Pancreas (tissue), 10 donors: Measurements from ENCODE around the gene COA1. TPM values are rescaled to one million over a fixed set of nuclear protein-coding genes. Genes with fewer than 3 reads are reported as not detected.

ENCODE experiments used
- ATAC-seq, 4 donors: fragments of 200-7000 bp; cut with Tn5 transposase; one replicate each; pipeline versions ENCODE4 v1.8.0 to v1.9.1; 2020; ENCODE audit warnings: mild to moderate bottlenecking in 4 of 4, moderate library complexity in 4 of 4
- DNase-seq, 6 donors: peaks; one replicate each; pipeline ENCODE4 v3.0.0-alpha.2; 2020
- FAIRE-seq: peaks from 2 replicates; lab custom pipeline; 2012; peaks lifted over from hg19 to GRCh38; lab: Jason Lieb, UNC
- H3K27ac ChIP-seq, 4 donors: fragments of 200-600 bp; sonication (generic); 1 replicate in 3 of 4; 2 replicates in 1 of 4; pipeline versions ENCODE4 v1.5.0 to v1.8.0; 2020
- H3K27me3 ChIP-seq, 4 donors: fragments of 200-600 bp; one replicate each; pipeline ENCODE4 v1.8.0; 2021
- H3K36me3 ChIP-seq, 3 donors: fragments of 200-600 bp; sonication (generic) in 1 of 3; one replicate each; pipeline versions ENCODE4 v1.5.0 to v1.8.0; 2020 to 2021
- H3K4me1 ChIP-seq, 3 donors: fragments of 200-600 bp; one replicate each; pipeline ENCODE4 v1.8.0; 2021
- H3K4me3 ChIP-seq, 4 donors: fragments of 200-600 bp; sonication (generic) in 2 of 4; one replicate each; pipeline versions ENCODE4 v1.5.0 to v1.8.0; 2020 to 2021
- H3K9me3 ChIP-seq, 4 donors: fragments of 200-600 bp; one replicate each; pipeline ENCODE4 v1.8.0; 2021
- WGBS, 2 donors: extraction: QIAGEN DNeasy Blood & Tissue Kit; methylation state at CpG; one replicate each; pipeline ENCODE4 v1.1.7; 2013; 5-methylcytosine and 5-hydroxymethylcytosine counted together
- intact Hi-C, 3 donors: fragments of 100-400 bp; cut with DNase I; formaldehyde crosslinking; loops; one replicate each; pipeline versions ENCODE4 v1.11.1 to v1.14.2; 2022
- polyA plus RNA-seq, 2 donors: library from polyadenylated mRNA; stranded (reverse); fragments of 200-250 nt; gene quantifications; one replicate each; pipeline ENCODE4 v1.2.3, GENCODE V29; 2013
- total RNA-seq, 6 donors: library from RNA; stranded (reverse); fragmentation: NEBNext Ultra II Directional in 4 of 6; extraction: Animal tissue kit (Norgen Biotek cat#: 25700) in 4 of 6; gene quantifications; one replicate each; pipeline versions ENCODE4 v1.2.1 to v1.2.4, GENCODE V29; 2021 to 2023
- TF ChIP-seq, protein P1 (sequence below), 4 donors: fragments of 200-600 bp; sonication (generic) in 3 of 4; IDR thresholded peaks; one replicate each; pipeline versions ENCODE4 v1.5.0 to v1.8.0; 2021; ENCODE audit warnings: antibody characterized with exemption in 4 of 4
- donor health status: healthy with polysubstance abuse.
- donor health status: DM: no; HTN: no; CAD: no; lungs with moderate emphysema.
- donor health status: DM: no; HTN: no; CAD: no.
- donor health status: control.
- donor health status: control.
- donor health status: Bipolar disorder and iron deficiency.
- donor health status: DM: yes; HTN: yes; CAD: no.
- donor health status: DM: no; HTN: no; CAD: no.
- donor health status: DM: no; HTN: no; CAD: no.
- donor health status: DM: yes; HTN: yes; CAD: no.

COA1 gene
- total and polyA plus RNA-seq, 8 donors: 24.6 to 34.4 (median 27.1) TPM

DNA sequence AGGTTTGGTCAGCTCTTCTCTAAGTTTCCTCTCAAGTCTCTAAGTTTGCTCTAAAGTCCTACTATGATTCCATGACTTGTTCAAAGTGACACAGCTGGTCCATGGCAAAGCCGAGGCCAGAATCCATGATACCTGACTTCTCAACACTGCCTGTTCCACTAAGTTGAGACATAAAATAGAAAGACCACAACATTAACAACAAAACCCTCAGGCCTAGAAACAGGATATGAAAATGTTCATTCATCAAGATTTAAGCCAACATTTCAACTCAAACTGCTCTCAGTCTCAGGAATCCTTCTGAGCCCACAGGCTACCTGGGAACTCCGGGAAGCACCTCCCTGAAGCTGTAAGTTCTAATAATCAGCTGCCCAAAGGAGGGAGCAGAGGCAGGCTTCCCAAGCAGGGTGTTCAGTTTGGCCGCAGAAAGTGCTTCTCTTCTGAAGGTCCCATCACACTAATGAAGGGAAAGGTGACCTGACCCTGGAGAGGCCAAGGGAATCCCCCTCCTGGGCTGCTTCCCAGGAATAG is 83.6 kb downstream of the COA1 start:
- intact Hi-C loops: no loop called here
- ATAC-seq: no peak
- no peak for DNase-seq
- Histone ChIP-seq H3K27me3 (no peaks in the 10 kb centered on the region), H3K4me1 (peaks cover 0 to 38% (median 18%) of the 10 kb centered on the region in 3 donors), H3K9me3 (no peaks in the 10 kb centered on the region), H3K4me3 (no peak overlapping the region), H3K36me3 (peaks cover 0 to 6% (median 0%) of the 10 kb centered on the region in 3 donors), H3K27ac (peak overlapping the region in 3 of 4 donors; percentile 73 to 89 (median 87))
- TF ChIP-seq, protein P1, sequence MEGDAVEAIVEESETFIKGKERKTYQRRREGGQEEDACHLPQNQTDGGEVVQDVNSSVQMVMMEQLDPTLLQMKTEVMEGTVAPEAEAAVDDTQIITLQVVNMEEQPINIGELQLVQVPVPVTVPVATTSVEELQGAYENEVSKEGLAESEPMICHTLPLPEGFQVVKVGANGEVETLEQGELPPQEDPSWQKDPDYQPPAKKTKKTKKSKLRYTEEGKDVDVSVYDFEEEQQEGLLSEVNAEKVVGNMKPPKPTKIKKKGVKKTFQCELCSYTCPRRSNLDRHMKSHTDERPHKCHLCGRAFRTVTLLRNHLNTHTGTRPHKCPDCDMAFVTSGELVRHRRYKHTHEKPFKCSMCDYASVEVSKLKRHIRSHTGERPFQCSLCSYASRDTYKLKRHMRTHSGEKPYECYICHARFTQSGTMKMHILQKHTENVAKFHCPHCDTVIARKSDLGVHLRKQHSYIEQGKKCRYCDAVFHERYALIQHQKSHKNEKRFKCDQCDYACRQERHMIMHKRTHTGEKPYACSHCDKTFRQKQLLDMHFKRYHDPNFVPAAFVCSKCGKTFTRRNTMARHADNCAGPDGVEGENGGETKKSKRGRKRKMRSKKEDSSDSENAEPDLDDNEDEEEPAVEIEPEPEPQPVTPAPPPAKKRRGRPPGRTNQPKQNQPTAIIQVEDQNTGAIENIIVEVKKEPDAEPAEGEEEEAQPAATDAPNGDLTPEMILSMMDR (IDR thresholded peaks at IDR 0.05): no peak
- WGBS, 2 donors: 76 to 82% methylated on average over 3 of the region's 3 CpGs
- FAIRE-seq: no peak

DNA sequence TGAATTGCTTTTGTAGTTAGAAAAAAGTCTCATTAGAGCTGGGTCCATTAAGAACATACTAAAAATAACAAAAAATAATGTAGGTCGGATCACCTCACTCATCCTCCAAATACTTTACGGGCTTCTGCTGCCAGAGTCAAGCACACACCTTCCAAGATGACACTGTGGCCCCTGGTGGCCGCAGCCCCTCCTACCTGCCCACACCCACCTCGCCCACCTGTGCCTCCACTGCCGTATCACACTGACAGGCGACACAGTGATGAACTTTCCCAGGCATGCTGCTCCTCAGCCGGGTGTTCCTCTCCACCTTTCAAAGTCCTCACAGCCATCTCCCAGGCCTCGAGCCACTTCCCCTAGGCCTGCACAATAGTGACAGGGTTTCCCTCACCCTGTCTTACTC is 85.5 kb downstream of the COA1 start:
- Histone ChIP-seq H3K4me1 (peaks cover 11 to 33% (median 31%) of the 10 kb centered on the region in 3 donors), H3K27me3 (no peaks in the 10 kb centered on the region), H3K36me3 (peaks cover 0 to 6% (median 0%) of the 10 kb centered on the region in 3 donors), H3K27ac (no peak overlapping the region), H3K9me3 (no peaks in the 10 kb centered on the region), H3K4me3 (no peak overlapping the region)
- intact Hi-C loops: no loop called here
- 84 to 86% methylated on average over 8 of the region's 8 CpGs for WGBS, 2 donors
- FAIRE-seq (no peak), ATAC-seq (no peak), DNase-seq (no peak)
- TF ChIP-seq, protein P1 (IDR thresholded peaks at IDR 0.05): no peak

DNA sequence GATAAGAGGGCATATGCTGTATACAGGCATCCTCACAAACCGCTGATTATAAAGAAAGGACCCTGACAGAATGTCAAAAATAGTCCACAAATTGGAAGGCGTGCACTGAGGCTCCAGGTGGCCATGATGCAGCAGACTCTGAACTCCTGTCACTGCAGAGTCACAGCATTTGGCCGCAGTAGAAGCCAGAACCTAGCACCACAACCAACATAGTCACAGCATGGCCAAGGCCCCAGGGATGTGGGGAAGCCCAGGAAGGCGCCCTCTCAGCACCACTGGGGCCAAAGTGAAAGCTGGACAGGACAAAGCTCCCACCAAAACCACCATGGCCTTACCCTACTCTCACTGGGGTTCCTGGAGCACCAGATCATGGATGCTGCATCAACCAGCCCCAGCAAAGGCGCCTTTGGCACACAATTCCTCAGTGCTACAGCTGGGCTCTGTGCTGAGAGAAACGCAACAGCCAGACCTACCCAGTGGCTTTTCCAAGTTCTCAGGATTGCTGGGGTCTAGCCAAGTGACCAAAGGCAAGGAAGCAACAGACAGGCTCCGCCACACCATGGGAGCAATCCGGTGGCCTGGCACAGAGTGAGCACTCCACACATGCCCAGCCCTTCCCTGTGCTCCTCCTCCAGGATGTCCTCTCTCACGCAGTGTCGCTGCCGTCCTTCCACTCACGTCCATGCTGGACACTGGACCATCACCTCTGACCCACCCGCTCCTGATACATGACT is 86.3 kb downstream of the COA1 start:
- 93 to 95% methylated on average over 13 of the region's 13 CpGs for WGBS, 2 donors
- Histone ChIP-seq H3K4me1 (peaks cover 11 to 31% (median 26%) of the 10 kb centered on the region in 3 donors), H3K36me3 (peaks cover 0 to 6% (median 0%) of the 10 kb centered on the region in 3 donors), H3K27ac (no peak overlapping the region), H3K9me3 (no peaks in the 10 kb centered on the region), H3K4me3 (no peak overlapping the region), H3K27me3 (no peaks in the 10 kb centered on the region)
- intact Hi-C loops: no loop called here
- ATAC-seq: no peak
- FAIRE-seq: no peak
- DNase-seq: no peak
- TF ChIP-seq, protein P1 (IDR thresholded peaks at IDR 0.05): no peak

DNA sequence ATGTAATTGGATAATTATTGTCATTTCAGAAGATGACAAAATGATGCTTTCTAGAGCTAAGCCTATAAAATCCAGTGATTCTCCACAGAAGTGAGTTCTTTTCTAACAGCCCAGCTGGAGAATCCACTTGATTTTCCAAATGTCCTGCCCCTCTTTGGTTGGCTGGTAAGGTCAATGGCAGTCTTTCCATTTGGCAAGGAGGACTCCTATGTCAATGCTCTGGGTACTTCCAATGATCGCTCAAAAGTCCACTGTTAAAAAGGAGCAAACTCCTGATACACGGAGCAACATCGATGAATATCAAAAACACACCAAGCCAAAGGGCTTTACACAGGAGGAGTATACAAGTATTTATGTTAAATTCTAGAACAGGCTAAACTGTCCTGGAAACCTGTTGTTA is 88.6 kb downstream of the COA1 start:
- Histone ChIP-seq H3K9me3 (no peaks in the 10 kb centered on the region), H3K27ac (peak overlapping the region; percentile 42 to 68 (median 54)), H3K27me3 (no peaks in the 10 kb centered on the region), H3K4me3 (no peak overlapping the region), H3K36me3 (peaks cover 0 to 17% (median 0%) of the 10 kb centered on the region in 3 donors), H3K4me1 (peaks cover 11 to 15% (median 12%) of the 10 kb centered on the region in 3 donors)
- intact Hi-C loops: no loop called here
- FAIRE-seq (no peak), DNase-seq (no peak), ATAC-seq (no peak)
- TF ChIP-seq, protein P1 (IDR thresholded peaks at IDR 0.05): no peak
- WGBS, 2 donors: 97 to 99% methylated on average over 3 of the region's 3 CpGs
